ENCODE results near the gene ZGLP1. TPM values are rescaled to one million over a fixed set of nuclear protein-coding genes. Genes with fewer than 3 reads are reported as not detected.
"Not testable (repeated sequence)": the region's sequence is repeated elsewhere in the genome, so short reads cannot be mapped to it uniquely, and the experiment has no call there.

Gene ZGLP1
- polyA plus RNA-seq, 3 donors = 5.6 to 9.7 (median 6.3) TPM

GRCh38 chr19:10286803-10287737 is 22.5 kb downstream of the ZGLP1 start, which contains the start of gene ICAM4:
Gene ICAM4, plus strand, starts transcription at chr19:10286955. Its CDS starts 58 bp downstream, at chr19:10287013.
- peak in 7 of 11 donors; percentile 65 to 89 (median 79) for DNase-seq (ENCODE audit: extremely low read depth in 1 of 11, low read depth in 9 of 11, low spot score in 4 of 11)

- no peak for DNase-seq (ENCODE audit: extremely low read depth in 1 of 11, low read depth in 9 of 11, low spot score in 4 of 11)
Measured at GRCh38 chr19:10285393-10285792, 24.2 kb downstream of the ZGLP1 start.

GRCh38 chr19:10284960-10285278 is 24.7 kb downstream of the ZGLP1 start:
- no peak for DNase-seq (ENCODE audit: extremely low read depth in 1 of 11, low read depth in 9 of 11, low spot score in 4 of 11)

GRCh38 chr19:10284065-10284959 is 25.3 kb downstream of the ZGLP1 start:
- no peak for DNase-seq (ENCODE audit: extremely low read depth in 1 of 11, low read depth in 9 of 11, low spot score in 4 of 11)

GRCh38 chr19:10283301-10284064 is 26.1 kb downstream of the ZGLP1 start:
- DNase-seq (ENCODE audit: extremely low read depth in 1 of 11, low read depth in 9 of 11, low spot score in 4 of 11) = no peak

GRCh38 chr19:10282043-10282442 is 27.6 kb downstream of the ZGLP1 start:
- not testable (repeated sequence) for DNase-seq (ENCODE audit: extremely low read depth in 1 of 11, low read depth in 9 of 11, low spot score in 4 of 11)

GRCh38 chr19:10279737-10280442 is 29.7 kb downstream of the ZGLP1 start:
- no peak for DNase-seq (ENCODE audit: extremely low read depth in 1 of 11, low read depth in 9 of 11, low spot score in 4 of 11)

GRCh38 chr19:10278935-10279334 is 30.7 kb downstream of the ZGLP1 start:
- DNase-seq (ENCODE audit: extremely low read depth in 1 of 11, low read depth in 9 of 11, low spot score in 4 of 11) = no peak

GRCh38 chr19:10277795-10278589 is 31.6 kb downstream of the ZGLP1 start:
- no peak for DNase-seq (ENCODE audit: extremely low read depth in 1 of 11, low read depth in 9 of 11, low spot score in 4 of 11)

GRCh38 chr19:10274589-10274988 is 35.0 kb downstream of the ZGLP1 start:
- DNase-seq (ENCODE audit: extremely low read depth in 1 of 11, low read depth in 9 of 11, low spot score in 4 of 11) = no peak

GRCh38 chr19:10271543-10272086 is 38.0 kb downstream of the ZGLP1 start:
- DNase-seq (ENCODE audit: extremely low read depth in 1 of 11, low read depth in 9 of 11, low spot score in 4 of 11) = no peak

GRCh38 chr19:10270616-10271394 is 38.8 kb downstream of the ZGLP1 start, which contains the start of gene ICAM1:
Gene ICAM1, plus strand, starts transcription at chr19:10271120. Its CDS starts 40 bp downstream, at chr19:10271160.
- DNase-seq (ENCODE audit: extremely low read depth in 1 of 11, low read depth in 9 of 11, low spot score in 4 of 11) = peak in 1 of 11 donors; percentile 37

GRCh38 chr19:10270180-10270615 is 39.4 kb downstream of the ZGLP1 start:
- DNase-seq (ENCODE audit: extremely low read depth in 1 of 11, low read depth in 9 of 11, low spot score in 4 of 11) = no peak

GRCh38 chr19:10269333-10270179 is 40.1 kb downstream of the ZGLP1 start:
- DNase-seq (ENCODE audit: extremely low read depth in 1 of 11, low read depth in 9 of 11, low spot score in 4 of 11) = peak in 3 of 11 donors; percentile 55 to 68 (median 67)

GRCh38 chr19:10268071-10268470 is 41.5 kb downstream of the ZGLP1 start:
- no peak for DNase-seq (ENCODE audit: extremely low read depth in 1 of 11, low read depth in 9 of 11, low spot score in 4 of 11)

GRCh38 chr19:10266706-10267105 is 42.9 kb downstream of the ZGLP1 start:
- DNase-seq (ENCODE audit: extremely low read depth in 1 of 11, low read depth in 9 of 11, low spot score in 4 of 11) = no peak
